Tibial artery (tissue), 4 donors: ENCODE results near the gene KRT7.
A peak's percentile ranks its signal among the peaks of the same experiment; 100 is the strongest.

ENCODE experiments used
- DNase-seq, 2 donors: peaks; one replicate each; pipeline ENCODE4 v3.0.0-alpha.2; 2019
- H3K27ac ChIP-seq, 2 donors: fragments of 200-600 bp; sonication (generic) in 1 of 2; 1 replicate in 1 of 2; 2 replicates in 1 of 2; pipeline ENCODE4 v1.5.1; 2018 to 2019; ENCODE audit warnings: mild to moderate bottlenecking in 1 of 2
- H3K27me3 ChIP-seq, 2 donors: fragments of 200-600 bp; sonication (generic) in 1 of 2; one replicate each; pipeline versions ENCODE4 v1.5.1 to v1.6.0; 2016 to 2019
- H3K36me3 ChIP-seq, 3 donors: fragments of 200-600 bp; sonication (generic) in 2 of 3; one replicate each; pipeline ENCODE4 v1.5.1; 2016 to 2019; ENCODE audit warnings: mild to moderate bottlenecking in 2 of 3
- H3K4me1 ChIP-seq, 4 donors: fragments of 200-600 bp; sonication (generic) in 2 of 4; 1 replicate in 3 of 4; 2 replicates in 1 of 4; pipeline ENCODE4 v1.5.1; 2016 to 2019
- H3K4me3 ChIP-seq, 2 donors: fragments of 200-600 bp; sonication (generic) in 1 of 2; 1 replicate in 1 of 2; 2 replicates in 1 of 2; pipeline ENCODE4 v1.5.1; 2018 to 2019; ENCODE audit warnings: mild to moderate bottlenecking in 2 of 2
- H3K9me3 ChIP-seq, 3 donors: fragments of 200-600 bp; sonication (generic) in 1 of 3; one replicate each; pipeline ENCODE4 v1.5.1; 2016 to 2019
- CTCF ChIP-seq, 2 experiments: fragments of 200-600 bp in 1 of 2; fragments of 450-650 bp in 1 of 2; IDR thresholded peaks; one replicate each; pipeline ENCODE4 v1.5.1; 2017 to 2019; ENCODE audit warnings: antibody characterized with exemption in 2 of 2, mild to moderate bottlenecking in 1 of 2, moderate library complexity in 1 of 2
- intact Hi-C: fragments of 100-400 bp; cut with DNase I; formaldehyde crosslinking; loops from one replicate; pipeline ENCODE4 v1.15.0; 2023; ENCODE audit warnings: low total_unique reads

The KRT7 gene

GRCh38 chr12:52268212-52268611 is 35.2 kb downstream of the KRT7 start:
- Histone ChIP-seq H3K4me3 (no peak overlapping the region), H3K27me3 (peaks cover 0 to 4% of the 10 kb centered on the region in 2 donors), H3K9me3 (no peaks in the 10 kb centered on the region), H3K4me1 (no peaks in the 10 kb centered on the region), H3K27ac (no peak overlapping the region), H3K36me3 (no peaks in the 10 kb centered on the region)
- no peak for DNase-seq
- TF ChIP-seq CTCF (IDR thresholded peaks at IDR 0.05) = no peak
- intact Hi-C loops = no loop called here

- DNase-seq = peak in 1 of 2 donors; percentile 42
- no peaks in the 10 kb centered on the region for H3K36me3 ChIP-seq
- H3K9me3 ChIP-seq = no peaks in the 10 kb centered on the region
- no peaks in the 10 kb centered on the region for H3K4me1 ChIP-seq
- TF ChIP-seq CTCF (IDR thresholded peaks at IDR 0.05) = no peak
- no peak overlapping the region for H3K27ac ChIP-seq
- intact Hi-C loops = no loop called here
- H3K27me3 ChIP-seq = peaks cover 0 to 4% of the 10 kb centered on the region in 2 donors
- no peak overlapping the region for H3K4me3 ChIP-seq
Measured at GRCh38 chr12:52270541-52271070, 37.6 kb downstream of the KRT7 start.

GRCh38 chr12:52271158-52271557 is 38.1 kb downstream of the KRT7 start:
- Histone ChIP-seq H3K9me3 (no peaks in the 10 kb centered on the region), H3K4me1 (no peaks in the 10 kb centered on the region), H3K36me3 (no peaks in the 10 kb centered on the region), H3K4me3 (no peak overlapping the region), H3K27ac (no peak overlapping the region), H3K27me3 (peaks cover 0 to 4% of the 10 kb centered on the region in 2 donors)
- no peak for DNase-seq
- intact Hi-C loops = no loop called here
- TF ChIP-seq CTCF (IDR thresholded peaks at IDR 0.05) = no peak

GRCh38 chr12:52274521-52275120 is 41.6 kb downstream of the KRT7 start, which contains the start of gene KRT86:
Gene KRT86 (plus strand): TSS chr12:52274645. CDS start chr12:52301917, 27,272 bp downstream.
- intact Hi-C loops = no loop called here
- H3K4me1 ChIP-seq = peaks cover 0 to 18% (median 11%) of the 10 kb centered on the region in 4 donors
- H3K9me3 ChIP-seq = no peaks in the 10 kb centered on the region
- no peaks in the 10 kb centered on the region for H3K36me3 ChIP-seq
- H3K27ac ChIP-seq = no peak within 1 kb of the TSS
- peaks cover 0 to 4% of the 10 kb centered on the region in 2 donors for H3K27me3 ChIP-seq
- H3K4me3 ChIP-seq = no peak within 1 kb of the TSS
- no peak for DNase-seq
- TF ChIP-seq CTCF (IDR thresholded peaks at IDR 0.05) = no peak

GRCh38 chr12:52275686-52276085 is 42.6 kb downstream of the KRT7 start:
- no peak for DNase-seq
- intact Hi-C loops = no loop called here

More at GRCh38 chr12:52275686-52276085, 42.6 kb downstream of the KRT7 start:
- no peak for TF ChIP-seq CTCF (IDR thresholded peaks at IDR 0.05)
- no peaks in the 10 kb centered on the region for H3K9me3 ChIP-seq
- no peak overlapping the region for H3K4me3 ChIP-seq
- H3K27ac ChIP-seq = no peak overlapping the region
- H3K27me3 ChIP-seq = no peaks in the 10 kb centered on the region
- no peaks in the 10 kb centered on the region for H3K36me3 ChIP-seq
- H3K4me1 ChIP-seq = peaks cover 0 to 29% (median 22%) of the 10 kb centered on the region in 4 donors
